ENCODE data around the gene POLR3A. TPM values are rescaled to one million over a fixed set of nuclear protein-coding genes. Genes with fewer than 3 reads are reported as not detected.

POLR3A gene
- total and polyA plus RNA-seq, 2 of the 13 experiments (the other 11 are each of a cell fraction or from before 2014, with no cell fraction given) = 13.6 to 19.2 TPM

- TF ChIP-seq ZBTB33 (CRISPR knock-in tag; IDR thresholded peaks at IDR 0.05) = peak; percentile 14; the same call in 1 of the 2 replicates
- TF ChIP-seq ATF3 (CRISPR knock-in tag; IDR thresholded peaks at IDR 0.05) = peak; percentile 78; the same call in 1 of the 2 replicates
- peak; percentile 45; the same call in 1 of the 2 replicates for TF ChIP-seq DMAP1 (CRISPR knock-in tag; IDR thresholded peaks at IDR 0.05)
- peak; percentile 85; the same call in 2 of the 3 replicates for TF ChIP-seq MXI1 (IDR thresholded peaks at IDR 0.05; ENCODE audit: borderline replicate concordance, low read depth, low read length)
- TF ChIP-seq HDAC1 (CRISPR knock-in tag; IDR thresholded peaks at IDR 0.05) = peak; percentile 95
- TF ChIP-seq, protein P1, sequence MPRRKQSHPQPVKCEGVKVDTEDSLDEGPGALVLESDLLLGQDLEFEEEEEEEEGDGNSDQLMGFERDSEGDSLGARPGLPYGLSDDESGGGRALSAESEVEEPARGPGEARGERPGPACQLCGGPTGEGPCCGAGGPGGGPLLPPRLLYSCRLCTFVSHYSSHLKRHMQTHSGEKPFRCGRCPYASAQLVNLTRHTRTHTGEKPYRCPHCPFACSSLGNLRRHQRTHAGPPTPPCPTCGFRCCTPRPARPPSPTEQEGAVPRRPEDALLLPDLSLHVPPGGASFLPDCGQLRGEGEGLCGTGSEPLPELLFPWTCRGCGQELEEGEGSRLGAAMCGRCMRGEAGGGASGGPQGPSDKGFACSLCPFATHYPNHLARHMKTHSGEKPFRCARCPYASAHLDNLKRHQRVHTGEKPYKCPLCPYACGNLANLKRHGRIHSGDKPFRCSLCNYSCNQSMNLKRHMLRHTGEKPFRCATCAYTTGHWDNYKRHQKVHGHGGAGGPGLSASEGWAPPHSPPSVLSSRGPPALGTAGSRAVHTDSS (CRISPR knock-in tag; conservative IDR thresholded peaks at IDR 0.05) = no peak
- TF ChIP-seq HDAC2 (CRISPR knock-in tag; IDR thresholded peaks at IDR 0.05) = peak; percentile 90
- TF ChIP-seq MZF1 (CRISPR knock-in tag; IDR thresholded peaks at IDR 0.05; ENCODE audit: borderline replicate concordance) = no peak
- peak; percentile 76; the same call in 1 of the 2 replicates for TF ChIP-seq JUN (CRISPR knock-in tag; IDR thresholded peaks at IDR 0.05)
- TF ChIP-seq SALL1 (CRISPR knock-in tag; IDR thresholded peaks at IDR 0.05) = peak; percentile 93
- TF ChIP-seq ZNF180 (CRISPR knock-in tag; IDR thresholded peaks at IDR 0.05; ENCODE audit: borderline replicate concordance, low read depth) = no peak
- TF ChIP-seq ZNF746 (CRISPR knock-in tag; IDR thresholded peaks at IDR 0.05) = peak; percentile 68; the same call in 1 of the 2 replicates
- TF ChIP-seq ZNF598 (CRISPR knock-in tag; IDR thresholded peaks at IDR 0.05; ENCODE audit: borderline replicate concordance) = peak; percentile 77; the same call in 1 of the 2 replicates
- peak; percentile 70; the same call in 1 of the 2 replicates for TF ChIP-seq ZFP91 (CRISPR knock-in tag; IDR thresholded peaks at IDR 0.05; ENCODE audit: borderline replicate concordance)
- TF ChIP-seq THAP9 (CRISPR knock-in tag; IDR thresholded peaks at IDR 0.05; ENCODE audit: borderline replicate concordance) = peak; percentile 42; the same call in 1 of the 2 replicates
- peak; percentile 16; the same call in 1 of the 2 replicates for TF ChIP-seq ZNF121 (CRISPR knock-in tag; IDR thresholded peaks at IDR 0.05)
- no peak for TF ChIP-seq ZNF124 (CRISPR knock-in tag; IDR thresholded peaks at IDR 0.05)
- TF ChIP-seq ELF4 (CRISPR knock-in tag; IDR thresholded peaks at IDR 0.05; ENCODE audit: borderline replicate concordance) = no peak
- no peak for TF ChIP-seq NR0B2 (CRISPR knock-in tag; IDR thresholded peaks at IDR 0.05)
- TF ChIP-seq GABPB1 (CRISPR knock-in tag; IDR thresholded peaks at IDR 0.05) = peak; percentile 38; the same call in 1 of the 2 replicates
Observed at GRCh38 chr10:77989081-77989724, 40.1 kb downstream of the POLR3A start (continued).
